GM21447 (cell line): Measurements from ENCODE around the gene CD274.
"Not testable (repeated sequence)": the region's sequence is repeated elsewhere in the genome, so short reads cannot be mapped to it uniquely, and the experiment has no call there.

Source experiments
- ATAC-seq: cut with Tn5 transposase; IDR thresholded peaks from one replicate; pipeline ENCODE4 v1.9.1; 2021; ENCODE audit not compliant: unreplicated experiment

The CD274 gene

DNA sequence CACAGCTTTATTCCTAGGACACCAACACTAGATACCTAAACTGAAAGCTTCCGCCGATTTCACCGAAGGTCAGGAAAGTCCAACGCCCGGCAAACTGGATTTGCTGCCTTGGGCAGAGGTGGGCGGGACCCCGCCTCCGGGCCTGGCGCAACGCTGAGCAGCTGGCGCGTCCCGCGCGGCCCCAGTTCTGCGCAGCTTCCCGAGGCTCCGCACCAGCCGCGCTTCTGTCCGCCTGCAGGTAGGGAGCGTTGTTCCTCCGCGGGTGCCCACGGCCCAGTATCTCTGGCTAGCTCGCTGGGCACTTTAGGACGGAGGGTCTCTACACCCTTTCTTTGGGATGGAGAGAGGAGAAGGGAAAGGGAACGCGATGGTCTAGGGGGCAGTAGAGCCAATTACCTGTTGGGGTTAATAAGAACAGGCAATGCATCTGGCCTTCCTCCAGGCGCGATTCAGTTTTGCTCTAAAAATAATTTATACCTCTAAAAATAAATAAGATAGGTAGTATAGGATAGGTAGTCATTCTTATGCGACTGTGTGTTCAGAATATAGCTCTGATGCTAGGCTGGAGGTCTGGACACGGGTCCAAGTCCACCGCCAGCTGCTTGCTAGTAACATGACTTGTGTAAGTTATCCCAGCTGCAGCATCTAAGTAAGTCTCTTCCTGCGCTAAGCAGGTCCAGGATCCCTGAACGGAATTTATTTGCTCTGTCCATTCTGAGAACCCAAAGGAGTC, at the start of gene CD274:
CD274 (plus strand) TSS at position 184 of the 733 bp plus-strand sequence. CDS start 5,572 bp downstream, outside the sequence.
- ATAC-seq: peak; percentile 44

DNA sequence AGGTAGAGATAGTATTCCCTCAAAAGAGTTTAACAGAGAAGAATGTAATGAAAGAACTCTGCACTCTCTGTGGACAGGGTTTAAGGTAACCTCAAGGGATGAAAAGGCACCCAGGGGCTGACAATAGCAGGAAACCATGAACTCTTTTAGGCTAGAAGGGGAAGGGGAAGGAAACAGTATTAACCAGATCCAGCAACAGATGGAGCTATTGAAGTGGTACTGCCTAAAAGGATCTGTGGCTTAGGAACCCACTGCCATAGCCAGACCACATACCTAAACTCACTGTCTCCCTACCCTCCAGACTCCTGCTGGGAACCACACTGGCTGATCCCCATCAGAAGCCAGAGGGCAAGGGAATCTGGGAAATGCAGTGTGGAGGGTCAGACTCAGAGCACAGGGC, 48.1 kb upstream of the CD274 start:
- ATAC-seq: no peak

DNA sequence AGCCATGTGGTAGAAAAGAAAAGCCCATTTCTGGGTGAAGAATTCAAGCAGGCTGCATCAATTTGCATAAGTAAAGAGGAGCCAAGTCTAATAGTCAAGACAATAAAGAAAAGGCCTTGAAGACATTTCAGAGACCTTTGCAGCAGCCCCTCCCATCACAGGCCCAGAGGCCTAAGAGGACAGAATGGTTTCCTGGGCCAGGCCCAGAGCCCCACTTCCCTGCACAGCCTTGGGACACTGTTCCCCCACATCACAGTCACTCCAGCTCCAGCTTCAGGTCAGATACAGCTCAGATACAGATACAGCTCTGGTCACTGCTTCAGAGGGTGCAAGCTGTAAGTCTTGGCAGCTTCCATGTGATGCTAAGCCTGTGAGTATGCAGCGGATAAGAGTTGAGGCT, 41.7 kb upstream of the CD274 start:
- no peak for ATAC-seq

DNA sequence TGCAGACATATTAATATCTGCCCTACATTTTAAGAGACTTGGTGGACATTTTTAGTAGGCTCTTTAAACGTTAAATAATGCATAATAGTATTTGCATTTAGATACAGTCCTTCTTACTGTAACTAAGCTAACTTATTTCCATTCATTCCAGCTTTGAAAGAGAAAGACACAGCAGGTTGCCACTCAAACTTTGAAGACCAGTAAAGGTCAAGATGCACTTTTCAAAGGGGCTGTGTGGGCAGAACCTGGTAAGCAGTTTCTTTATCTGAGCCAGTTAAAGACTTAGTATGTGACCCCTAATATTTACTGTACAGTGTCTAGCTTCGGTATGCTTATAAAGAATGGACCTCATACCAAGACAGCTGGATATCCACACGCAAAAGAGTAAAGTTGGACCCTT, 33.4 kb upstream of the CD274 start:
- no peak for ATAC-seq

DNA sequence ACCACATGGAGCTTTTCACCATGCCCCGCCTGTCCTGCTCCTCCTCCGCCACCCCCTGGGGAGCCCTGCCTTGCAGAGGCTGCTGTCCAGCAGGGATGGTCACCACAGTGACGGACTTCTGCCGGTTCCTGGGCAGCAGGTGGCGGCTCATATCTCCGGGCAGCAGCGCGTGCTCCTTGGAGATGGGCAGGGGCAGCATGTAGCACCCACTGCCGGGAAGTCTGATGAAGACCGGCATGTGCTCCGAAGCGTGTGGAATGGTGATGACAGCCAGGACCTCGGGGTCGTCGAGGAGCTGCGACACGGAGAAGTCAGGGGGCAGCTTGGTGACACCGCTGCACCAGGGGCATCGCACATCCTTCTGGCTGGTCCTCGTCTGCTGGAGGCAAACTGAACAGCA, 31.9 kb upstream of the CD274 start:
- no peak for ATAC-seq

DNA sequence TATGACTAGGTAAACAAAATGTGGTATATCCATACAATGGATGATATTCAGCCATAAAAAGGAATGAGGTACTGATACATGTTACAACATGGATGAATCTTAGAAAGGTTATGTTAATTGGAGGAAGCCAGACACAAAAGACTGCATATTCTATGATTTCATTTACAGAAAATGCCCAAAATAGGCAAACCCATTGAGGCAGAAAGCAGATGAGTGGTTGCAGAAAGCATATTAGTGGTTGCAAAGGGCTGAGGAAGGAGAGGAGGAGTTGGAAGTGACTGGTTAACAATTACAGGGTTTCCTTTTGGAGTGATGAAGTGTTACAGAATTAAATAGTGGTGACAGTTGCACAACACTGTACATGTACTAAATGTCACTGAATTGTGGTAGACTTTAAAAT, 30.4 kb upstream of the CD274 start:
- no peak for ATAC-seq

DNA sequence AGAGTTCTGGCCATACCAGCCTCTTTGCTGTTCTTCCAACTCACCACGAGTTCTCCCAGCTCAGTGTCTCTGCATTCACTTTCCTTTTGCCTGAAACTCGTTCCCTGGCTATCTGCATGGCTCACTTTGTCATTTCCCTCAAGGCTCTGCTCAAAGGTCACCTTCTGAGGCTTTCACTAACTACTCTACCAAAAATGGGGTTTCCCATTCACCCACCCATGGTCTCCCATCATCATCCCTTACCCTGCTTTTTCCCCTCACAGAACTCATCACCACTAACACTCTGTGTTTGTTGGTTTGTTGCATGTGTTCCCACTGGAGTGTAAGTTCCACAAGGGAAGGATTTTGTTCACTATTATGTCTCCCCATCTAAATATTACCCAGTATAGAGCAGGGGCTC, 29.2 kb upstream of the CD274 start:
- no peak for ATAC-seq

DNA sequence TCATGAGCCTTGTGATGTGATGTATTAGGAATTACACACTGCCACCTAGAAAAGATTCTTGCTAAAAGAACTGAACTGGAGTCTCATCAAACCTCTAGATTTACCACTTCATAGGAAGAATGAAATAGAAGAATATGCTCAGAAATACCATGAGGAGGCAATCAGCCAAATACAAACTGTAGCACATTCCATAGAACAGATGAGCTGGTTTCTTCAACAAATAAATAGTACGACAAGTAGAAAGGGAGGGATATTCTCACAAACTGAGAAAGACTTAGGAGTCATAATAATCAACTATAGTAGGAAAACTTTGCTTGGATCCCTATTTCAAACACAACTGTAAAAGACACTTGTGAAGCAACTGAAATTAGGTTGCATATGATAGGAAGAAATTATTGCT, 28.1 kb upstream of the CD274 start:
- ATAC-seq: no peak

DNA sequence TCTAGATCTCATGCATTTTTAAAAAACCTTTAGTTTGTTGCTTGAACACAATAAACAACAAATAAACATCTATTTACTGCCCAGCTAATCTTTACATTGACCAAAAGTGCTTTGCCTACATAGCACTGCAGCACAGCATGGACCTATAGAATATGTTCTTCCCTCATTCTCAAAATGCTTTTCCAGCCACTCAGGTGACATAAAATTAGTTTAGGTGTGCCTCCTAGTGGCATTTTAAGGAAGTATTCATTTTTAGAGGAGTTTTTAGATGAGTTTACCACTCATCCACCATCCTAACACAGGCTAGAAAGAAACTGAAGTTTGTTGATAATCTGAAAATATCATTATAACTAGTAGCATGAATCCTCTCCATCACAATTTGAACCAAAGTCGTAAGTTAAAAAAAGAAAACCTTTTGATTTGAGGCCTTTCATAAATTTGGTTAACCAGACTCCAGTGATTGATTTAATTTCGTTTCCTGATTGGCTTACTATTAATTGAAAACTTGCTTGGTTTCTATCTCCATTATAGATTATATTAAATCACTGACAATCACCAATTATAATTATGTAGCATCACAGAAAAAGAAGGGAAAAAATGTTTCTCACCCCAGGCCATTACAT, 25.2 kb upstream of the CD274 start:
- ATAC-seq: no peak

DNA sequence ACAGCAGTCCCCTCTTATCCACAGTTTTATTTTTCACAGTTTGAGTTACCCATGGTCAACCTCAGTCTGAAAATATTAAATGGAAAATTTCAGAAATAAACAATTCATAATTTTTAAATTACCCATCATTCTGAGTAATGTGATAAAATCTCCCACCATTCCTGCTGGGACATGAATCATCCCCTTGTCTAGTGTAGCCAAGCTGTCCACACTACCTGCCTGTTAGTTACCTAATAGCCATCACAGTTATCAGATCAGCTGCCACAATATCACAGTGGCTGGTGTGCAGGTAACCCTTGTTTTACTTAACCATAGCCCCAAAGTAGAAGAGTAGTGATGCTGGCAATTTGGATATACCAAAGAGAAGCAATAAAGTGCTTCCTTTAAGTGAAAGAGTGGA, 23.3 kb upstream of the CD274 start:
- ATAC-seq: no peak

DNA sequence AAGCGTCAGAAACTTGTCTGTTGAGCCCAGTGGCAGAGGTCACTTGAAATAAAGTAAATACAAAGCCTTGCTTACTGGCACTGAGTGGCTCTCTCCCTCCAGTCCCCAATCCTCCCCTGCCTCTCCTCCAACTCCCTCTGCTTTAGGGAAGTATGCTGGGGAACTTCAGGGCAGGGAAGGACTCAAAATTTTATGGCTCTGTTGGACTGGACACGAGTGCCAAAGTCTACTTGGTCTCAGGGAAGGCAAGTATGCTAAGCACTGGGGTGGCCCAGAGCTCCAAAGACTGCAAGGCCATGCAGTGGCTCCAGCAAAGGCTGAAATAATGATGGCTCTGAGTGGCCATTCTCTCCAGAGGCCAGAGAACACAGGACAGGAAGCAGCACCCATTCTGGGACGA, 22.2 kb upstream of the CD274 start:
- no peak for ATAC-seq

DNA sequence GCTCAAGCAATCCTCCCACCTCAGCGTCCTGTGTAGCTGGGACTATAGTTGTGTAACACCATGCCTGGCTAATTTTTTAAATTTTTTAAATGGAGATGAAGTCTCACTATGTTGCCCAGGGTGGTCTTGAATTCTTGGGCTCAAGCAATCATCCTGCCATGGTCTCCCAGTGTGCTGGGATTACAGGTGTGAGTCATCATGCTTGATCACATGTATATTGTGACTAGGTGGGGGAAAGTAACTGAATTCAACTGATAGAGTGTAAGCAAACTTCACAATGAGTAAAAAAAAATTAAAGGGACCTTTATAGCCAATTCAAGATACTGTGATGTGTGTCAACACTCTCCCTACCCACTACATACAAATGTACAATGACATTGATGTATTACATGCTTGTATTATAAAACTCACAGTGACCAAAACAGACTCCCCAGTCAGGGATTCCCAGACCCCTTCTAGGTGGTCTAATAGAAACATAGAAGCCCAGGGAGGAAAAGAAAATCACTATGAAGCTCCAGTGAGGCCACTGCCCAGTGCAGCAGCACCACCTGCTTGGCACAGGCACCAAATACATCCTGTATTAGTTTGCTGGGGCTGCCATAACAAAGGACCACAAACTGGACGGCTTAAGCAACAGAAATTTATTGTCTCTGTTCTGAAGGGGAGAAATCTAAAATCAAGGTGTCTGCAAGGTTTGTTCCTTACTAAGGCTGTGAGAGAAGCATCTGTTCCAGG, 21.4 kb upstream of the CD274 start:
- no peak for ATAC-seq

DNA sequence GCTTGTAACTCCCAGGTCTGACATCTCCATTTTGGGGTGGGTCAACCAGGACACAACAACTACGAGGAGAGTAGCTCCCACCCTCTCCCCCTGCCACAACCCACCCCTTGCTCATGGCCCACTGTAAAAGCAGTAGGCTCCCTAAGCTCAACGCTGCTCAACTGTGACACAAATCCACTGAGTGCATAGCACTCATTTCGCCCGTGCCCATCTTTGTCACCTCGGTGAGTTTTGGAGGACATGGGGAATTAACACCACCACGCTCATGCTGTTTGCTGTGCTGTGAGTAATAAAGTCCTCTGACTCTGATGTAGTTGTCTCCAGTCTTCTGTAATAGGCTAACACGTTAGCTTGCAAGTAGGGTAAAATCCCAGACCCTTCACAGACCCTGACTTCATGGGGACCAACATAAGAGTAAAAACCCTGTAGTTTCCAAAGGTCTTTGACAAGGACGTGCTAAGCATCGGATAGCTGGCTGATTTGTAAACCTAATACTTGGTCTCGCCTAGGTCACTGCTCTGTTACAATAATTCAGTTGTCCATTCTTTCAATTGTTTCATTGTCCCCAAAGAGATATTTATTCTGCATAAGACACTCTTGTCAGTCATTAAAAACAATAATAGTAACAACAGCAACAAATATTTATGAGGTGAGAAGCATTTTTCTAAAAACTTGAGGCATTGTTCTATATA, 20.3 kb upstream of the CD274 start:
- no peak for ATAC-seq

DNA sequence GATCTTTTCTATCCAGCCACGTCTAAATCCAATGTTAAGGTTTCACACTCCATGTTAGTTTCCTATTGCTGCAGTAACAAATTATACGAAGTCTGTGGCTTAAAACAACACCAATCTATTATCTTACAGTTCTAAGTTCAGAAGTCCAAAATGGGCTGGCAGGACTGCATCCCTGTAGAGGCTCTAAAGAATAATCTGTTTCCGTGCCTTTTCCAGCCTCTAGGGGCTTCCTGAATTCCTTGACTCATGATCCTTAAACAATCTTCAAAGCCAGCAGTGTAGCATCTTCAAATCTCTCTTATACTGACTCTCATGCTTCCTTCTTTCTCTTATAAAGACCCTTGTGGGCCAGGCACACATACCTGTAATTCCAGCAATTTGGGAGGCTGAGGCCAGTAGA, 19.4 kb upstream of the CD274 start:
- no peak for ATAC-seq

DNA sequence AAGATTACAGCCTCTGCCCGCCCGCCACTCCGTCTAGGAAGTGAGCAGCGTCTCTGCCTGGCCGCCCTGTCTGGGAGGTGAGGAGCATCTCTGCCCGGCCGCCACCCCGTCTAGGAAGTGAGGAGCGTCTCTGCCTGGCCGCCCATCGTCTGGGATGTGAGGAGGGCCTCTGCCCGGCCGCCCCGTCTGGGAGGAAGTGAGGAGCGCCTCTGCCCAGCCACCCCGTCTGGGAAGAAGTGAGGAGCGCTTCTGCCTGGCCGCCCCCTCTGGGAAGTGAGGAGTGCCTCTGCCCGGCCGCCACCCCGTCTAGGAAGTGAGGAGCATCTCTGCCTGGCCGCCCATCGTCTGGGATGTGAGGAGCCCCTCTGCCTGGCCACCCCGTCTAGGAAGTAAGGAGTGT, 17.5 kb upstream of the CD274 start:
- ATAC-seq: not testable (repeated sequence)

DNA sequence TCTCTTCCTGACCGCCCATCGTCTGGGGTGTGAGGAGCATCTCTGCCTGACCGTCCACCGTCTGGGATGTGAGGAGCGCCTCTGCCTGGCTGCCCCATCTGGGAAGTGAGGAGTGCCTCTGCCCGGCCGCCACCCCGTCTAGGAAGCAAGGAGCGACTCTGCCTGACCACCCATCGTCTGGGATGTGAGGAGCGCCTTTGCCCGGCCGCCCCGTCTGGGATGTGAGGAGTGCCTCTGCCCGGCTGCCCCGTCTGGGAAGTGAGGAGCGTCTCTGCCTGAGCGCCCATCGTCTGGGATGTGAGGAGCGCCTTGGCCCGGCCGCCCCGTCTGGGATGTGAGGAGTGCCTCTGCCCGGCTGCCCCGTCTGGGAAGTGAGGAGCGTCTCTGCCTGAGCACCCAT, 17.0 kb upstream of the CD274 start:
- ATAC-seq: not testable (repeated sequence)

DNA sequence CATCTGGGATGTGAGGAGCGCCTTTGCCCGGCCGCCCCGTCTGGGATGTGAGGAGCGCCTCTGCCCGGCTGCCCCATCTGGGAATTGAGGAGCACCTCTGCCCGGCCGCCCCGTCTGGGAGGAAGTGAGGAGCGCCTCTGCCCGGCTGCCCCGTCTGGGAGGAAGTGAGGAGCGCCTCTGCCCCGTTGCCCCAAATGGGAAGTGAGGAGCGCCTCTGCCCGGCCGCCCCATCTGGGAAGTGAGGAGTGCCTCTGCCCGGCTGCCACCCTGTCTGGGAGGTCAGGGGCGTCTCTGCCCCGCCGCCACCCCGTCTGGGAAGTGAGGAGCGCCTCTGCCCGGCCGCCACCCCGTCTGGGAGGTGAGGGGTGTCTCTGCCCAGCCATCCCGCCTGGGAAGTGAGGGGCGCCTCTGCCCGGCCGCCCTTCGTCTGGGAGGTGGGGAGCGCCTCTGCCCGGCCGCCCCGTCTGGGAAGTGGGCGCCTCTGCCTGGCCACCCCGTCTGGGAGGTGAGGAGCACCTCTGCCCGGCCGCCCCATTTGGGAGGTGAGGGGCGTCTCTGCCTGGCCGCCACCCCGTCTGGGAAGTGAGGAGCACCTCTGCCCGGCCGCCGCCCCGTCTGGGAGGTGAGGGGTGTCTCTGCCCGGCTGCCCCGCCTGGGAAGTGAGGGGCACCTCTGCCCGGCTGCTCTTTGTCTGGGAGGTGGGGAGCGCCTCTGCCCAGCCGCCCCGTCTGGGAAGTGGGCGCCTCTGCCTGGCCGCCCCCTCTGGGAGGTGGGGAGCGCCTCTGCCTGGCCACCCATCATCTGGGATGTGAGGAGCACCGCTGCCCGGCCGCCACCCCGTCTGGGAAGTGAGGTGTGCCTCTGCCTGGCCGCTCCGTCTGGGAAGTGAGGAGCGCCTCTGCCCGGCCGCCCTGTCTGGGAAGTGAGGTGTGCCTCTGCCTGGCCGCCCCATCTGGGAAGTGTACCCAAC, 16.2 kb upstream of the CD274 start:
- ATAC-seq: not testable (repeated sequence)

DNA sequence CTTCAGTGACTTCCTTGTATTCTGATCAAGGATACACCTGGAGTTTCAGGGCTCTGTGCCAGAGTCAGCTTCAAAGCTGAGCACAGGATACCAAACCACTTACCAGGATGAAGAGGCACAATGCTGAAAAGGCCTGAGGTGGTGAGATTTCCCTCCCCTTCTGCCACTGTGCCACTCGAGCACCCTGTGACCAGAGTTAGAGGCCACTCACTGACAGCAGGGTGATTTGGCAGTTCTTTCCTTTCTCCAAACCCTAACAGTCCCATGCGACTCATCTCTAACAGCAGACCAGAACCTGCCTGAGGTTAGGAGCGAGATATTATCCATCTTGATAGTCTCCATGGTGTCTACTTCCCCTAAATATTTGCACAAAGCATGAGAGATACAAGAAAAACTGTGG, 14.4 kb upstream of the CD274 start:
- ATAC-seq: no peak

DNA sequence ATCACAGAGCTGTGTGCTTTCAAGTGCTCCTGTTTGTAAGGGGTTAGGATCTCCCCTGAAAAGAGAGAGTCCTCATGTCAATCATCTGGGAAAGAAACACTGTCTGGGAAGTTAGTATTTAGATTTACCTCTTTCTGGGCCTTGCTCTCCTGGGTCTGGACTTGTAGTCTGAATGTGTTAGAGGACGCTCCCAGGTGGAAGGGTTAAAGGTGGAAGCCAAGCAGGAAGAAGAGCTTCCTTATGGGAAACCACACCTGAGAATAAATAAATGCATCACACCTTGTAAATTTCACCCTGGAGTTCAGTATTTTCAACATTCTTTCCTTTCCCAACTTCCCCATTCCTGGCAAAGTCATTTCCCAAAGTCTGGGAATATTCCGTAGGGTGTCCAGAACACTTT, 13.9 kb upstream of the CD274 start:
- no peak for ATAC-seq
